OCI-LY3 (cell line): Measurements from ENCODE around the gene NSDHL.

Experiments used
- H2AFZ ChIP-seq: fragments of 200-600, 300-600 bp; shearing (Covaris generic); 2 replicates; pipeline ENCODE4 v1.6.0; 2014; ENCODE audit warnings: antibody characterized with exemption, low read depth, low read length
- H3K27ac ChIP-seq: fragments of 200-600, 300-600 bp; sonication (generic); 2 replicates; pipeline ENCODE4 v1.5.1; 2014; ENCODE audit warnings: mild to moderate bottlenecking, low read length, moderate library complexity, mixed read lengths
- H3K27me3 ChIP-seq: fragments of 200-600, 300-600 bp; sonication (generic); 2 replicates; pipeline ENCODE4 v1.6.1; 2014; ENCODE audit warnings: low read depth, low read length, mixed read lengths
- H3K36me3 ChIP-seq: fragments of 200-600, 300-600 bp; sonication (generic); replicated peaks from 2 replicates; pipeline ENCODE3; 2014; ENCODE audit warnings: low read depth, low read length, mixed read lengths
- H3K4me1 ChIP-seq: fragments of 300-600, 200-600 bp; sonication (generic); 2 replicates; pipeline ENCODE4 v1.6.1; 2014; ENCODE audit warnings: low read length, mixed read lengths
- H3K4me2 ChIP-seq: fragments of 200-600, 300-600 bp; sonication (generic); 2 replicates; pipeline ENCODE4 v1.6.1; 2014; ENCODE audit warnings: low read length, mixed read lengths
- H3K4me3 ChIP-seq: fragments of 300-600, 200-600 bp; sonication (generic); 2 replicates; pipeline ENCODE4 v1.5.1; 2014; ENCODE audit warnings: antibody characterized with exemption, mild to moderate bottlenecking, low read length, moderate library complexity
- H3K79me2 ChIP-seq: fragments of 300-600, 200-600 bp; shearing (Covaris generic); 2 replicates; pipeline ENCODE4 v1.6.1; 2014; ENCODE audit warnings: mild to moderate bottlenecking, low read length, mixed read lengths
- H3K9ac ChIP-seq: fragments of 300-600, 200-600 bp; shearing (Covaris generic); 2 replicates; pipeline ENCODE4 v1.6.0; 2014; ENCODE audit warnings: mild to moderate bottlenecking, low read length, moderate library complexity
- H3K9me3 ChIP-seq: fragments of 200-600, 300-600 bp; shearing (Covaris generic); 2 replicates; pipeline ENCODE4 v1.6.1; 2014; ENCODE audit warnings: low read length, mixed read lengths; ENCODE audit not compliant: insufficient read depth
- H4K20me1 ChIP-seq: fragments of 200-600, 300-600 bp; sonication (generic); 2 replicates; pipeline ENCODE4 v1.6.1; 2016; ENCODE audit warnings: low read length, mixed read lengths; ENCODE audit not compliant: insufficient read depth
- EZH2phosphoT487 ChIP-seq: fragments of 200-600 bp; shearing (Covaris generic); IDR thresholded peaks from 2 replicates; pipeline ENCODE4 v1.6.1; 2018; ENCODE audit warnings: antibody characterized with exemption, mixed run types, low read depth
- TF ChIP-seq, protein P1 (sequence below): fragments of 200-600, 300-600 bp; sonication (generic); IDR thresholded peaks from 2 replicates; pipeline ENCODE4 v1.5.1; 2014; ENCODE audit warnings: antibody characterized with exemption, low read length, low read depth

The NSDHL gene

DNA sequence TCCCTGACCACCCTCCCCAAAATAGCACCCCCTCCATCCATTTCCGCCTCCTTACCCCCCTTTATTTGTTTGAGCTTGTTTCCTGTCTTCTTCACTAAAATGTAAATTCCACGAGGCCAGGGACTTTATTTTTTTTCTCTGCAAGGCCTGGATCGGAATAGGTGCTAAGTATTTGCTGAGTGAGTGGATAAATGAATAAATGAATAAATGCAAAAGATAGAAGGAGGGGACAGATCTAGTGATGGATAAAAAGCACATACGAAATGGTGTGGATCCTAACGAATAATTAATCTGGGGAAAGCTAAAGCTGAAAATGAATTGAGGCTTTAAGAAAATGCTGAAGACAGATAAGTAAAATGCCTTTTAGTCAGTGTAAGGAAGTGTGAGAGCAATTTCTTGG, 12.5 kb upstream of the NSDHL start:
- Histone ChIP-seq H2AFZ (no peak overlapping the region), H3K27ac (no peak overlapping the region), H3K9ac (no peak overlapping the region), H3K4me2 (no peak overlapping the region), H3K9me3 (no peaks in the 10 kb centered on the region), H3K79me2 (no peaks in the 10 kb centered on the region), H4K20me1 (no peaks in the 10 kb centered on the region), H3K36me3 (no peaks in the 10 kb centered on the region), H3K4me1 (no peaks in the 10 kb centered on the region), H3K27me3 (0 out of 2 replicates have a peak, but pooled peaks cover 3% of the 10 kb centered on the region), H3K4me3 (no peak overlapping the region)
- TF ChIP-seq EZH2phosphoT487 = no peak
- TF ChIP-seq, protein P1, sequence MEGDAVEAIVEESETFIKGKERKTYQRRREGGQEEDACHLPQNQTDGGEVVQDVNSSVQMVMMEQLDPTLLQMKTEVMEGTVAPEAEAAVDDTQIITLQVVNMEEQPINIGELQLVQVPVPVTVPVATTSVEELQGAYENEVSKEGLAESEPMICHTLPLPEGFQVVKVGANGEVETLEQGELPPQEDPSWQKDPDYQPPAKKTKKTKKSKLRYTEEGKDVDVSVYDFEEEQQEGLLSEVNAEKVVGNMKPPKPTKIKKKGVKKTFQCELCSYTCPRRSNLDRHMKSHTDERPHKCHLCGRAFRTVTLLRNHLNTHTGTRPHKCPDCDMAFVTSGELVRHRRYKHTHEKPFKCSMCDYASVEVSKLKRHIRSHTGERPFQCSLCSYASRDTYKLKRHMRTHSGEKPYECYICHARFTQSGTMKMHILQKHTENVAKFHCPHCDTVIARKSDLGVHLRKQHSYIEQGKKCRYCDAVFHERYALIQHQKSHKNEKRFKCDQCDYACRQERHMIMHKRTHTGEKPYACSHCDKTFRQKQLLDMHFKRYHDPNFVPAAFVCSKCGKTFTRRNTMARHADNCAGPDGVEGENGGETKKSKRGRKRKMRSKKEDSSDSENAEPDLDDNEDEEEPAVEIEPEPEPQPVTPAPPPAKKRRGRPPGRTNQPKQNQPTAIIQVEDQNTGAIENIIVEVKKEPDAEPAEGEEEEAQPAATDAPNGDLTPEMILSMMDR = no peak

DNA sequence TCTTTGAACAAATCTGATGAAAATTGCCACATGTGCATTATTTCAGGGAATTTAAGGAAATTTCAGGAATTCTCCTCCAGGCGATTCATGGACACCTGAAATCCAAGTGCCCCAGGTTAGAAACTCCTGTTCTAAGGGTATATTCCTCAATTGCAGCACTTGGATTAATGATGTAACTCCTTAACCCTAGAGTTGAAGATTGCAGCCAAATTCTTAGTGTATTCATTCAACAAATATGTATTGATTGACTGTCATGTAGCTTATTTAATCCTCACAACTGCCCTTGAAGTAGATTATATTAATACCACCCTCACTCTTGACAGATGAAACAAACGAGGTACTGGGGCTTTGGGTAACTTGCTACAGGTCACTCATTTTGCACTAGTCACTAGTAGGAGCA, 11.6 kb upstream of the NSDHL start:
- Histone ChIP-seq H4K20me1 (no peaks in the 10 kb centered on the region), H3K27me3 (0 out of 2 replicates have a peak, but pooled peaks cover 3% of the 10 kb centered on the region), H3K79me2 (no peaks in the 10 kb centered on the region), H3K4me1 (no peaks in the 10 kb centered on the region), H3K36me3 (no peaks in the 10 kb centered on the region), H3K4me3 (no peak overlapping the region), H3K9ac (no peak overlapping the region), H3K9me3 (no peaks in the 10 kb centered on the region), H3K4me2 (no peak overlapping the region), H2AFZ (no peak overlapping the region), H3K27ac (no peak overlapping the region)
- TF ChIP-seq, protein P1 = no peak
- TF ChIP-seq EZH2phosphoT487 = no peak

DNA sequence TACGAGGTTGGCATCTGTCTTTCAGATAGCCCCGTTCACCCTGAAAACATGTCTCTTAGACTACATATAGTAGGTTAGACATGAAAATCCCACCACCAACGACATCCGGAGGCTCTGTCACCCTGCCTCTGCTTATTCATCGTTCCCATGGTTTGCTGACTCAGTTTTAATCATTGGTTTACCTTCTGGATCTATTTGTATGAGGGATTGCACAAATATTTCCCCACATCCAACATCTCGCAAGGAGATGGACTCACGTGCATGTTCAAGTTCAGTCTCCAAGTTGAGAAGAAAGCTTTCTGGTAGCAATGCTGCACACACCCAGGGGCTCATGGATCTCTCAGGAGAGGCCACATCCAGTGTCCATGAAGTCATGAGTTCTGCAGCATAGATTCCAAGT, 11.1 kb upstream of the NSDHL start:
- H3K9ac ChIP-seq = no peak overlapping the region
- no peaks in the 10 kb centered on the region for H4K20me1 ChIP-seq
- no peaks in the 10 kb centered on the region for H3K4me1 ChIP-seq
- H3K9me3 ChIP-seq = no peaks in the 10 kb centered on the region
- no peaks in the 10 kb centered on the region for H3K79me2 ChIP-seq
- 0 out of 2 replicates have a peak, but pooled peaks cover 3% of the 10 kb centered on the region for H3K27me3 ChIP-seq
- no peak overlapping the region for H3K27ac ChIP-seq
- no peak overlapping the region for H2AFZ ChIP-seq
- TF ChIP-seq, protein P1 = no peak
- no peak for TF ChIP-seq EZH2phosphoT487
- H3K36me3 ChIP-seq = no peaks in the 10 kb centered on the region
- no peak overlapping the region for H3K4me2 ChIP-seq
- no peak overlapping the region for H3K4me3 ChIP-seq

DNA sequence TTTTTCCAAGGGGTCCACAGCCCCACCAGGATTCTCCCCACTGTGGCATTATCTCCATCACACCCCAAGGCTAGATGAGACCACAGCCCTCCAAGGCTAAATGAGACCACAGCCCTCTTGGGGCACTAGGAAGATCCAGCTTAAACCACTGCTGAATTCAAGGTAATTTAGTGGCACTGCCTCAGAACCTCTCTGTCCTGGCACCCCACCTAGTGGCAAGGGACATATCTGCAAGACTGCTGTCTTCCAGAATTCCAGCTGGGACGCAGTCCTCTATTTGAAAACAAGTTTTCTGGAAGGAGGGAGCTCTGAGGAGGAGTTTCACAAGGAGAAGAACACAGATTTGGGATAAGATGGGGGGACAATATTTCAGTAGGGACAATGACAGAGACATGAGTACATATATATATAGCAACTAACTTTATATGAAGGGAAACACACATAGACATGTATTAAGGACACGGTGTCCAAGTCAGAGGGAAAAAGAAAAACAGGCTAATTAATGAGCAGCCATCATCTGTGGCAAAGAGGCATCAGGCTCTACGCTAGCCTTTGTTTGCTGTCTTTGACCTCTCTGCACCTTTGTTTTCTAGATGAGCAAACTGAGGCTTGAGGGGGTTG, 9.6 kb upstream of the NSDHL start:
- Histone ChIP-seq H3K27me3 (0 out of 2 replicates have a peak, but pooled peaks cover 3% of the 10 kb centered on the region), H2AFZ (no peak overlapping the region), H3K79me2 (no peaks in the 10 kb centered on the region), H3K9ac (no peak overlapping the region), H4K20me1 (no peaks in the 10 kb centered on the region), H3K4me2 (no peak overlapping the region), H3K36me3 (no peaks in the 10 kb centered on the region), H3K4me3 (no peak overlapping the region), H3K4me1 (no peaks in the 10 kb centered on the region), H3K9me3 (no peaks in the 10 kb centered on the region), H3K27ac (no peak overlapping the region)
- TF ChIP-seq EZH2phosphoT487 = no peak
- TF ChIP-seq, protein P1 = peak; percentile 71
